Muscle of arm (tissue), 12 donors: ENCODE measurements around the gene C6orf15. TPM values are rescaled to one million over a fixed set of nuclear protein-coding genes. Genes with fewer than 3 reads are reported as not detected.

ENCODE experiments used
- DNase-seq: peaks from one replicate; pipeline ENCODE4 v3.0.0-alpha.2; 2013
- polyA plus RNA-seq, 12 donors: library from polyadenylated mRNA; unstranded; fragments of 120-200 nt; gene quantifications; one replicate each; pipeline ENCODE4 v1.2.1, GENCODE V29; 2013; ENCODE audit not compliant: insufficient read length in 12 of 12

The C6orf15 gene
- polyA plus RNA-seq, 12 donors, result not detected

- no peak for DNase-seq
Observed at GRCh38 chr6:31131595-31131994, 19.2 kb upstream of the C6orf15 start.

- no peak for DNase-seq
Observed at GRCh38 chr6:31130751-31131150, 18.4 kb upstream of the C6orf15 start.

- no peak for DNase-seq
Observed at GRCh38 chr6:31129130-31129529, 16.8 kb upstream of the C6orf15 start.

GRCh38 chr6:31128093-31128676 lies 15.8 kb upstream of the C6orf15 start:
- DNase-seq, result no peak

GRCh38 chr6:31126396-31127175 lies 14.2 kb upstream of the C6orf15 start:
- no peak for DNase-seq

- no peak for DNase-seq
Observed at GRCh38 chr6:31125586-31126363, 13.4 kb upstream of the C6orf15 start.

GRCh38 chr6:31125162-31125561 lies 12.8 kb upstream of the C6orf15 start:
- peak; percentile 59 for DNase-seq

GRCh38 chr6:31122791-31123706 lies 10.7 kb upstream of the C6orf15 start:
- peak; percentile 75 for DNase-seq

GRCh38 chr6:31121131-31121790 lies 8.9 kb upstream of the C6orf15 start:
- no peak for DNase-seq

GRCh38 chr6:31120151-31120915 lies 8.0 kb upstream of the C6orf15 start, which contains the start of gene CDSN:
Gene CDSN, minus strand, starts transcription at chr6:31120446. Its CDS starts 27 bp downstream, at chr6:31120419.
- DNase-seq, result no peak

GRCh38 chr6:31118178-31118577 lies 5.8 kb upstream of the C6orf15 start:
- no peak for DNase-seq

GRCh38 chr6:31116661-31117385 lies 4.4 kb upstream of the C6orf15 start:
- DNase-seq, result no peak

- DNase-seq, result no peak
Observed at GRCh38 chr6:31115941-31116560, 3.7 kb upstream of the C6orf15 start.

GRCh38 chr6:31114970-31115849 lies 2.8 kb upstream of the C6orf15 start:
- DNase-seq, result no peak

GRCh38 chr6:31114541-31114878 lies 2.1 kb upstream of the C6orf15 start, which contains the start of gene PSORS1C1:
Gene PSORS1C1, plus strand, starts transcription at chr6:31114800. Its CDS starts 14,833 bp downstream, at chr6:31129633.
- DNase-seq, result peak; percentile 66

GRCh38 chr6:31113861-31114540 lies 1.6 kb upstream of the C6orf15 start:
- DNase-seq, result no peak

GRCh38 chr6:31111712-31112111 lies 663 bp downstream of the C6orf15 start:
- DNase-seq, result no peak
